K562 (cell line): Measurements from ENCODE around the gene GZMB. TPM values are rescaled to one million over a fixed set of nuclear protein-coding genes. Genes with fewer than 3 reads are reported as not detected.

ENCODE experiments used
- ATAC-seq: fragments of 200-7000 bp; cut with Tn5 transposase; 3 replicates; pipeline ENCODE4 v1.9.1; 2020; ENCODE audit warnings: moderate library complexity
- BruUV-seq: library from RNA; stranded (reverse); fragments of 400-500 nt; replicated peaks from 2 replicates; lab custom pipeline; 2021; lab: Mats Ljungman, UMichigan
- CTCF ChIA-PET: fragments of 300-600 bp; formaldehyde crosslinking; extraction: SDS; loops from one replicate; lab custom pipeline; 2021; ENCODE audit warnings: low intra/inter-chr PET ratio; lab: Yijun Ruan, JAX
- POLR2A ChIA-PET: fragments of 300-600, 350-650 bp; sonication (Branson Sonifier 250); formaldehyde crosslinking; extraction: SDS; loops from one replicate; lab custom pipeline; 2021; ENCODE audit warnings: antibody characterized with exemption, inconsistent platforms; lab: Yijun Ruan, JAX
- DNase-seq, 4 experiments: peaks; one replicate each; pipeline versions ENCODE4 v3.0.0 to v3.0.0-alpha.2; 2011 to 2018; ENCODE audit warnings: low spot score in 3 of 4, mixed read lengths in 3 of 4; ENCODE audit errors: extremely low read depth in 1 of 4
- FAIRE-seq: peaks from 2 replicates; lab custom pipeline; 2011; peaks lifted over from hg19 to GRCh38; lab: Jason Lieb, UNC
- H2AFZ ChIP-seq: 2 replicates; pipeline ENCODE4 v1.6.0; 2011; ENCODE audit warnings: low read depth, low read length, control low read depth, inconsistent platforms
- H3K27ac ChIP-seq: fragments of 200-600 bp; 3 replicates; pipeline ENCODE4 v1.8.0; 2011; ENCODE audit warnings: low read depth, mild to moderate bottlenecking, control low read depth, inconsistent platforms, low read length, moderate library complexity, mixed read lengths; ENCODE audit errors: extremely low read depth
- H3K27me3 ChIP-seq, 2 experiments: fragments of 300-600 bp in 1 of 2; 2 replicates in 1 of 2; 3 replicates in 1 of 2; pipeline versions ENCODE4 v1.6.0 to v1.8.0; 2011; ENCODE audit warnings: inconsistent platforms in 2 of 2, low read length in 2 of 2, mild to moderate bottlenecking in 1 of 2, mixed read lengths in 1 of 2, moderate library complexity in 1 of 2; ENCODE audit not compliant: control insufficient read depth in 2 of 2, insufficient read depth in 2 of 2
- H3K36me3 ChIP-seq: fragments of 300-600 bp; 3 replicates; pipeline ENCODE4 v1.8.0; 2011; ENCODE audit warnings: mild to moderate bottlenecking, low read length, inconsistent platforms; ENCODE audit not compliant: control insufficient read depth, insufficient read depth
- H3K4me1 ChIP-seq, 2 experiments: fragments of 200-600 bp in 1 of 2; replicated peaks in 1 of 2; 2 replicates in 1 of 2; 3 replicates in 1 of 2; pipeline versions ENCODE4 v1.5.1 to v1.8.0; 2011; ENCODE audit warnings: inconsistent platforms in 2 of 2, low read length in 2 of 2, mild to moderate bottlenecking in 1 of 2, mixed read lengths in 1 of 2, moderate library complexity in 1 of 2; ENCODE audit not compliant: control insufficient read depth in 2 of 2, insufficient read depth in 2 of 2
- H3K4me2 ChIP-seq: 2 replicates; pipeline ENCODE4 v1.6.1; 2011; ENCODE audit warnings: low read length, control low read depth, inconsistent platforms, mixed read lengths; ENCODE audit not compliant: insufficient read depth
- H3K4me3 ChIP-seq: fragments of 200-600 bp; sonication (generic), shearing (Covaris generic); 2 replicates; pipeline ENCODE4 v1.5.1; 2016; ENCODE audit warnings: control low read depth, inconsistent platforms
- H3K79me2 ChIP-seq: fragments of 200-600 bp; 3 replicates; pipeline ENCODE4 v1.8.0; 2011; ENCODE audit warnings: low read length, inconsistent platforms; ENCODE audit not compliant: control insufficient read depth, insufficient read depth
- H3K9ac ChIP-seq, 2 experiments: 2 replicates each; pipeline versions ENCODE4 v1.6.0 to v1.6.1; 2011; ENCODE audit warnings: low read depth in 2 of 2, low read length in 2 of 2, control low read depth in 1 of 2, inconsistent platforms in 1 of 2, mild to moderate bottlenecking in 1 of 2, mixed read lengths in 1 of 2; ENCODE audit not compliant: insufficient read depth in 1 of 2
- H3K9me1 ChIP-seq: one replicate; pipeline ENCODE4 v1.6.0; 2011; ENCODE audit warnings: inconsistent platforms, mild to moderate bottlenecking, low read length, moderate library complexity; ENCODE audit not compliant: control insufficient read depth, insufficient read depth
- H3K9me3 ChIP-seq: replicated peaks from 2 replicates; pipeline ENCODE4 v1.5.1; 2011; ENCODE audit warnings: low read depth, low read length, inconsistent platforms; ENCODE audit not compliant: control insufficient read depth, insufficient read depth
- H4K20me1 ChIP-seq: replicated peaks from 2 replicates; pipeline ENCODE4 v1.6.1; 2011; ENCODE audit warnings: low read length, inconsistent platforms, mixed read lengths; ENCODE audit not compliant: control insufficient read depth, insufficient read depth
- HIVEP1 ChIP-seq: fragments of 250-450 bp; sonication (Bioruptor Pico); IDR thresholded peaks from 2 replicates; pipeline ENCODE4 v1.4.0; 2020; ENCODE audit warnings: mild to moderate bottlenecking
- ZNF23 ChIP-seq: fragments of 250-450 bp; sonication (Bioruptor Pico); IDR thresholded peaks from 2 replicates; pipeline ENCODE4 v1.4.0; 2020; ENCODE audit warnings: mild to moderate bottlenecking
- ZNF764 ChIP-seq: fragments of 250-450 bp; sonication (Bioruptor Pico); IDR thresholded peaks from 2 replicates; pipeline ENCODE4 v1.4.0; 2020; ENCODE audit warnings: low read depth, mild to moderate bottlenecking, moderate library complexity
- WGBS: fragments of 100-300 bp; shearing (Covaris generic); methylation state at CpG from one replicate; pipeline ENCODE4 v1.1.6; 2016; ENCODE audit warnings: low coverage, mixed read lengths; ENCODE audit not compliant: insufficient coverage; ENCODE audit errors: missing lambda C conversion rate; 5-methylcytosine and 5-hydroxymethylcytosine counted together
- in situ Hi-C: fragments of 300-500 bp; cut with MboI; formaldehyde crosslinking; loops from 4 replicates; pipeline ENCODE4 v1.15.0; 2018; ENCODE audit warnings: inconsistent platforms, mixed read lengths
- intact Hi-C: fragments of 100-400 bp; cut with micrococcal nuclease; formaldehyde crosslinking; loops from 2 replicates; pipeline ENCODE4 v1.14.2; 2022
- polyA plus RNA-seq, 8 experiments: library from polyadenylated mRNA; depleted of rRNA in 4 of 8; stranded (reverse) in 5 of 8; unstranded in 3 of 8; fragments of >200 nt; fragmentation: Nextera tagmentation in 2 of 8; fragmentation: Illumina TruSeq in 1 of 8; extraction: Ambion mirVana in 2 of 8; extraction: Trizol in 1 of 8; gene quantifications; 2 replicates each; pipeline versions ENCODE4 v1.2.1 to v1.2.3, GENCODE V29; 2011 to 2014; ENCODE audit warnings: inconsistent platforms in 1 of 8, missing spikeins in 1 of 8
- total RNA-seq, 7 experiments: library from RNA; depleted of rRNA in 6 of 7; stranded (reverse); fragments of >200 nt in 6 of 7; fragmentation: Illumina TruSeq in 2 of 7; extraction: Trizol in 2 of 7; gene quantifications; 2 replicates each; pipeline versions ENCODE4 v1.2.1 to v1.2.3, GENCODE V29; 2011 to 2021; ENCODE audit warnings: low replicate concordance in 1 of 7
- TF ChIP-seq, protein P1 (sequence below): fragments of 250-450 bp; sonication (Bioruptor Pico); IDR thresholded peaks from 2 replicates; pipeline ENCODE4 v1.5.0; 2020; ENCODE audit warnings: mild to moderate bottlenecking, borderline replicate concordance
- TF ChIP-seq, protein P2 (sequence below): fragments of 450-650 bp; IDR thresholded peaks from 2 replicates; pipeline ENCODE4 v1.7.1; 2018; ENCODE audit warnings: mild to moderate bottlenecking, low read depth; ENCODE audit not compliant: partially characterized antibody
- TF ChIP-seq, protein P3 (sequence below), 2 experiments: IDR thresholded peaks; 2 replicates each; pipeline ENCODE4 v1.6.1; 2012; ENCODE audit warnings: improper control_type of control experiment in 2 of 2, low read depth in 2 of 2, low read length in 2 of 2, borderline replicate concordance in 1 of 2

GZMB gene
- total and polyA plus RNA-seq, 9 of the 15 experiments (the other 6 are each of a cell fraction or from before 2014, with no cell fraction given), result 0.08 to 0.95 (median 0.68) TPM; not detected in 6

DNA sequence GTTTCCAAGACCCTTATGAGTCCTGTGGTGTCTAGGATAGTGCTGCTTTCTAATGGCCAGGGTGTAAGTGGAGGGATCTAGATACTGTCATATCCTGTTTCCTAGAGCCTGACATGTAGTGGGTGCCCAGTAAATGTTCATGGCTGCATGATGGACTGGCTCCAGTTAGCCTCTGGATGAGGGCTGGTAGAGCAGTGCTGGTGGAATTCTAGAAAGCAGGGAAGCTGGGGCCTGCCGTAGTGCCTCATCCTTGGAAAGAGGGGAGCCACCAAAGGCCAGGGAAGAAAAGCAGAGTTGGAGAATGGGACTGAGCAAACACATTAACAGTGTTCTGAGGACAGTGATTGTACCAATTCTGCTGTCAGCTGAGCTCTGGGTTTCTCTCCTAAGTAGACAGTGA, 637 bp downstream of the GZMB start:
- H3K9me1 ChIP-seq, result no peaks in the 10 kb centered on the region
- in situ Hi-C loops, result no loop called here
- no peaks in the 10 kb centered on the region for H3K36me3 ChIP-seq
- FAIRE-seq, result no peak
- no peaks in the 10 kb centered on the region for H4K20me1 ChIP-seq
- no TSS peak for BruUV-seq
- TF ChIP-seq HIVEP1 (CRISPR knock-in tag), result no peak
- TF ChIP-seq, protein P1, sequence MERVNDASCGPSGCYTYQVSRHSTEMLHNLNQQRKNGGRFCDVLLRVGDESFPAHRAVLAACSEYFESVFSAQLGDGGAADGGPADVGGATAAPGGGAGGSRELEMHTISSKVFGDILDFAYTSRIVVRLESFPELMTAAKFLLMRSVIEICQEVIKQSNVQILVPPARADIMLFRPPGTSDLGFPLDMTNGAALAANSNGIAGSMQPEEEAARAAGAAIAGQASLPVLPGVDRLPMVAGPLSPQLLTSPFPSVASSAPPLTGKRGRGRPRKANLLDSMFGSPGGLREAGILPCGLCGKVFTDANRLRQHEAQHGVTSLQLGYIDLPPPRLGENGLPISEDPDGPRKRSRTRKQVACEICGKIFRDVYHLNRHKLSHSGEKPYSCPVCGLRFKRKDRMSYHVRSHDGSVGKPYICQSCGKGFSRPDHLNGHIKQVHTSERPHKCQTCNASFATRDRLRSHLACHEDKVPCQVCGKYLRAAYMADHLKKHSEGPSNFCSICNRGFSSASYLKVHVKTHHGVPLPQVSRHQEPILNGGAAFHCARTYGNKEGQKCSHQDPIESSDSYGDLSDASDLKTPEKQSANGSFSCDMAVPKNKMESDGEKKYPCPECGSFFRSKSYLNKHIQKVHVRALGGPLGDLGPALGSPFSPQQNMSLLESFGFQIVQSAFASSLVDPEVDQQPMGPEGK (CRISPR knock-in tag), result no peak
- no peak for TF ChIP-seq ZNF23 (CRISPR knock-in tag)
- DNase-seq, result no peak
- H3K9me3 ChIP-seq, result no peaks in the 10 kb centered on the region
- ATAC-seq, result no peak
- H3K27me3 ChIP-seq, result peaks cover 0 to 4% of the 10 kb centered on the region in 2 experiments; a peak in 1 of 5 replicates
- 0% methylated on average over 1 of the region's 1 CpG for WGBS
- H3K9ac ChIP-seq, result no peak overlapping the region
- CTCF ChIA-PET, result no interaction called here
- H3K4me1 ChIP-seq, result no peaks in the 10 kb centered on the region
- intact Hi-C loops, result no loop called here
- H3K4me3 ChIP-seq, result no peak overlapping the region
- H3K4me2 ChIP-seq, result no peak overlapping the region
- H3K27ac ChIP-seq, result no peak overlapping the region
- no peak overlapping the region for H2AFZ ChIP-seq
- POLR2A ChIA-PET, result no interaction called here
- no peaks in the 10 kb centered on the region for H3K79me2 ChIP-seq

DNA sequence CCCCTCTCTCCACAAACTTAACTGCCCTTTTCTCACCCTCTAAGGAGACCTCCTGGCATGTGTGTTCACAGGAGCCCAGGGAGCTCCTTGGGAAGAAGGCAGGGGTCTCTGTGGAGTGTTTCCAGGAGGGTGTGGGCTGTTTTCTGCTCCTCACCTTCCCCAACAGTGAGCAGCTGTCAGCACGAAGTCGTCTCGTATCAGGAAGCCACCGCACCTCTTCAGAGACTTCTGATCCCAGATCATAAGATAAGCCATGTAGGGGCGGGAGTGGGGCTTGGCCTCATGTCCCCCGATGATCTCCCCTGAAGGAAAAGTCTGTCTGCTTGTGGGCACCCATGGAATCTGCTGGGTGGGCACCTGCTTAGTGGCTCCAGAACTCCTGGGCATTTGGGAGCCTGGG, 1.2 kb downstream of the GZMB start:
- H3K9me1 ChIP-seq, result no peaks in the 10 kb centered on the region
- H3K79me2 ChIP-seq, result no peaks in the 10 kb centered on the region
- H3K9me3 ChIP-seq, result no peaks in the 10 kb centered on the region
- WGBS, result 0% methylated on average over 3 of the region's 6 CpGs
- H3K9ac ChIP-seq, result no peak overlapping the region
- H4K20me1 ChIP-seq, result no peaks in the 10 kb centered on the region
- H3K4me2 ChIP-seq, result no peak overlapping the region
- H3K4me1 ChIP-seq, result no peaks in the 10 kb centered on the region
- ChIA-PET CTCF (no interaction called here), POLR2A (no interaction called here)
- no peak overlapping the region for H2AFZ ChIP-seq
- intact Hi-C loops, result no loop called here
- DNase-seq (no peak), FAIRE-seq (no peak), ATAC-seq (no peak)
- in situ Hi-C loops, result no loop called here
- no peaks in the 10 kb centered on the region for H3K36me3 ChIP-seq
- BruUV-seq, result no TSS peak
- H3K27ac ChIP-seq, result no peak overlapping the region
- no peak overlapping the region for H3K4me3 ChIP-seq
- H3K27me3 ChIP-seq, result peaks cover 0 to 4% of the 10 kb centered on the region in 2 experiments; a peak in 1 of 5 replicates
- TF ChIP-seq ZNF764 (CRISPR knock-in tag), result no peak
- TF ChIP-seq, protein P2, sequence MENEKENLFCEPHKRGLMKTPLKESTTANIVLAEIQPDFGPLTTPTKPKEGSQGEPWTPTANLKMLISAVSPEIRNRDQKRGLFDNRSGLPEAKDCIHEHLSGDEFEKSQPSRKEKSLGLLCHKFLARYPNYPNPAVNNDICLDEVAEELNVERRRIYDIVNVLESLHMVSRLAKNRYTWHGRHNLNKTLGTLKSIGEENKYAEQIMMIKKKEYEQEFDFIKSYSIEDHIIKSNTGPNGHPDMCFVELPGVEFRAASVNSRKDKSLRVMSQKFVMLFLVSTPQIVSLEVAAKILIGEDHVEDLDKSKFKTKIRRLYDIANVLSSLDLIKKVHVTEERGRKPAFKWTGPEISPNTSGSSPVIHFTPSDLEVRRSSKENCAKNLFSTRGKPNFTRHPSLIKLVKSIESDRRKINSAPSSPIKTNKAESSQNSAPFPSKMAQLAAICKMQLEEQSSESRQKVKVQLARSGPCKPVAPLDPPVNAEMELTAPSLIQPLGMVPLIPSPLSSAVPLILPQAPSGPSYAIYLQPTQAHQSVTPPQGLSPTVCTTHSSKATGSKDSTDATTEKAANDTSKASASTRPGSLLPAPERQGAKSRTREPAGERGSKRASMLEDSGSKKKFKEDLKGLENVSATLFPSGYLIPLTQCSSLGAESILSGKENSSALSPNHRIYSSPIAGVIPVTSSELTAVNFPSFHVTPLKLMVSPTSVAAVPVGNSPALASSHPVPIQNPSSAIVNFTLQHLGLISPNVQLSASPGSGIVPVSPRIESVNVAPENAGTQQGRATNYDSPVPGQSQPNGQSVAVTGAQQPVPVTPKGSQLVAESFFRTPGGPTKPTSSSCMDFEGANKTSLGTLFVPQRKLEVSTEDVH, result no peak
- TF ChIP-seq, protein P3, sequence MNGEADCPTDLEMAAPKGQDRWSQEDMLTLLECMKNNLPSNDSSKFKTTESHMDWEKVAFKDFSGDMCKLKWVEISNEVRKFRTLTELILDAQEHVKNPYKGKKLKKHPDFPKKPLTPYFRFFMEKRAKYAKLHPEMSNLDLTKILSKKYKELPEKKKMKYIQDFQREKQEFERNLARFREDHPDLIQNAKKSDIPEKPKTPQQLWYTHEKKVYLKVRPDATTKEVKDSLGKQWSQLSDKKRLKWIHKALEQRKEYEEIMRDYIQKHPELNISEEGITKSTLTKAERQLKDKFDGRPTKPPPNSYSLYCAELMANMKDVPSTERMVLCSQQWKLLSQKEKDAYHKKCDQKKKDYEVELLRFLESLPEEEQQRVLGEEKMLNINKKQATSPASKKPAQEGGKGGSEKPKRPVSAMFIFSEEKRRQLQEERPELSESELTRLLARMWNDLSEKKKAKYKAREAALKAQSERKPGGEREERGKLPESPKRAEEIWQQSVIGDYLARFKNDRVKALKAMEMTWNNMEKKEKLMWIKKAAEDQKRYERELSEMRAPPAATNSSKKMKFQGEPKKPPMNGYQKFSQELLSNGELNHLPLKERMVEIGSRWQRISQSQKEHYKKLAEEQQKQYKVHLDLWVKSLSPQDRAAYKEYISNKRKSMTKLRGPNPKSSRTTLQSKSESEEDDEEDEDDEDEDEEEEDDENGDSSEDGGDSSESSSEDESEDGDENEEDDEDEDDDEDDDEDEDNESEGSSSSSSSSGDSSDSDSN (IDR thresholded peaks at IDR 0.05; ENCODE audit: borderline replicate concordance in 1 of 2, low read depth in 2 of 2, low read length in 2 of 2), result no peak
